ENCODE measurements around the gene KIAA1549. TPM values are rescaled to one million over a fixed set of nuclear protein-coding genes. Genes with fewer than 3 reads are reported as not detected.

The KIAA1549 gene
- polyA plus RNA-seq, 2 of the 4 experiments (the other 2 are of a cell fraction): 4.1 to 4.7 TPM

- Histone ChIP-seq H3K9me3 (no peaks in the 10 kb centered on the region), H3K4me1 (peaks cover 26% of the 10 kb centered on the region), H3K27ac (no peak overlapping the region), H3K4me3 (no peak overlapping the region), H3K4me2 (no peak overlapping the region)
- ChIA-PET CTCF (interaction anchor here (1.3 to 1.8 kb wide), 3 partner anchors 15 to 706 kb away, joined by 3 to 4 read pairs (median 4); no protein-coding TSS in a partner anchor), POLR2A (no interaction called here)
- no peak for ATAC-seq
- FAIRE-seq: no peak
- 78% methylated on average over 19 of the region's 19 CpGs for WGBS (ENCODE audit: missing lambda C conversion rate)
- DNase-seq (ENCODE audit: low read depth in 1 of 2, low spot score in 1 of 2): no peak
- no peak for TF ChIP-seq ELK1 (IDR thresholded peaks at IDR 0.05; ENCODE audit: low read depth, low read length)
Measured at GRCh38 chr7:138867744-138868143, 113.4 kb downstream of the KIAA1549 start.

- Histone ChIP-seq H3K4me1 (peaks cover 21% of the 10 kb centered on the region), H3K9me3 (no peaks in the 10 kb centered on the region), H3K4me2 (no peak overlapping the region), H3K27ac (0 out of 6 replicates have a peak overlapping the region, but pooled peaks of 1 of the 2 experiments have one; percentile 24), H3K4me3 (no peak overlapping the region)
- no peak for FAIRE-seq
- TF ChIP-seq SMC3 (IDR thresholded peaks at IDR 0.05) (no peak), RFX5 (IDR thresholded peaks at IDR 0.05) (no peak), HEYL (CRISPR knock-in tag; IDR thresholded peaks at IDR 0.05) (no peak), HES2 (IDR thresholded peaks at IDR 0.05) (no peak), USF2 (IDR thresholded peaks at IDR 0.05) (no peak), CBX2 (IDR thresholded peaks at IDR 0.05; ENCODE audit: borderline replicate concordance, low read depth) (no peak), RARB (CRISPR knock-in tag; IDR thresholded peaks at IDR 0.05) (no peak)
- no peak for ATAC-seq
- DNase-seq (ENCODE audit: low read depth in 1 of 2, low spot score in 1 of 2): no peak
- ChIA-PET POLR2A (no interaction called here), CTCF (interaction anchor here (1.3 to 1.7 kb wide), 4 partner anchors 9 to 705 kb away, joined by 3 to 7 read pairs (median 4); no protein-coding TSS in a partner anchor)
- WGBS (ENCODE audit: missing lambda C conversion rate): 91% methylated on average over 9 of the region's 9 CpGs
Measured at GRCh38 chr7:138866353-138866752, 114.8 kb downstream of the KIAA1549 start.

GRCh38 chr7:138865843-138866242, 115.3 kb downstream of the KIAA1549 start:
- 69% methylated on average over 4 of the region's 4 CpGs for WGBS (ENCODE audit: missing lambda C conversion rate)
- TF ChIP-seq FOSB (CRISPR knock-in tag; IDR thresholded peaks at IDR 0.05): no peak
- TF ChIP-seq RAD21 (conservative IDR thresholded peaks at IDR 0.05 in 1 of 2, IDR thresholded peaks at IDR 0.05 in 1 of 2): peak; percentile 65 to 71
- TF ChIP-seq CTCF (IDR thresholded peaks at IDR 0.05): peak; percentile 58
- no peak for TF ChIP-seq GATA3 (IDR thresholded peaks at IDR 0.05; ENCODE audit: borderline replicate concordance)
- peak; percentile 39; the same call in 1 of the 3 replicates for TF ChIP-seq SMC3 (IDR thresholded peaks at IDR 0.05)
- ATAC-seq (peak; percentile 44 to 56; a peak in 3 of 6 replicates), FAIRE-seq (no peak), DNase-seq (ENCODE audit: low read depth in 1 of 2, low spot score in 1 of 2) (no peak)
- Histone ChIP-seq H3K9me3 (no peaks in the 10 kb centered on the region), H3K27ac (peak overlapping the region in 1 of 2 experiments; percentile 70; a peak in 4 of 6 replicates), H3K4me2 (no peak overlapping the region), H3K4me3 (no peak overlapping the region), H3K4me1 (peaks cover 21% of the 10 kb centered on the region)
- CTCF ChIA-PET: interaction anchor here (0.7 to 1.7 kb wide), 7 partner anchors 8 to 127 kb away, joined by 3 to 7 read pairs (median 3); no protein-coding TSS in a partner anchor
- POLR2A ChIA-PET: no interaction called here

GRCh38 chr7:138864667-138865066, 116.5 kb downstream of the KIAA1549 start:
- ChIA-PET POLR2A (no interaction called here), CTCF (interaction anchor here (1.1 to 1.7 kb wide), 4 partner anchors 17 to 703 kb away, joined by 3 to 4 read pairs (median 4); no protein-coding TSS in a partner anchor)
- peaks cover 21% of the 10 kb centered on the region for H3K4me1 ChIP-seq
- H3K9me3 ChIP-seq: no peaks in the 10 kb centered on the region
- ATAC-seq (peak; percentile 80 to 84), DNase-seq (ENCODE audit: low read depth in 1 of 2, low spot score in 1 of 2) (peak; percentile 35 to 71), FAIRE-seq (no peak)
- peak overlapping the region; percentile 59 to 79 for H3K27ac ChIP-seq
- 29% methylated on average over 3 of the region's 3 CpGs for WGBS (ENCODE audit: missing lambda C conversion rate)
- no peak overlapping the region for H3K4me3 ChIP-seq
- H3K4me2 ChIP-seq: peak overlapping the region; percentile 48
- TF ChIP-seq EHF (CRISPR knock-in tag; IDR thresholded peaks at IDR 0.05) (no peak), RCOR1 (IDR thresholded peaks at IDR 0.05; ENCODE audit: low read depth, low read length) (no peak), ZFP36 (IDR thresholded peaks at IDR 0.05; ENCODE audit: borderline replicate concordance, partially characterized antibody) (no peak), JUNB (IDR thresholded peaks at IDR 0.05) (peak; percentile 82), SREBF2 (IDR thresholded peaks at IDR 0.05) (no peak), TFCP2L1 (CRISPR knock-in tag; IDR thresholded peaks at IDR 0.05) (no peak), RFX5 (IDR thresholded peaks at IDR 0.05) (no peak), CTCF (IDR thresholded peaks at IDR 0.05) (no peak), TP53 (CRISPR knock-in tag; IDR thresholded peaks at IDR 0.05) (no peak), GATA3 (IDR thresholded peaks at IDR 0.05; ENCODE audit: borderline replicate concordance) (no peak), ZC3H11A (IDR thresholded peaks at IDR 0.05) (no peak), POLR2AphosphoS2 (conservative IDR thresholded peaks at IDR 0.05; ENCODE audit: low read length) (no peak), HOXA7 (CRISPR knock-in tag; IDR thresholded peaks at IDR 0.05) (no peak), EP300 (IDR thresholded peaks at IDR 0.05) (peak; percentile 20 to 59; a peak in 2 of 5 replicates), CBX2 (IDR thresholded peaks at IDR 0.05; ENCODE audit: borderline replicate concordance, low read depth) (no peak), EHMT2 (IDR thresholded peaks at IDR 0.05; ENCODE audit: low read depth) (no peak), RARB (CRISPR knock-in tag; IDR thresholded peaks at IDR 0.05) (no peak)
